Effector memory CD4-positive, alpha-beta T cell (primary cell): Measurements from ENCODE around the gene NEAT1.
"Not testable (repeated sequence)": the region's sequence is repeated elsewhere in the genome, so short reads cannot be mapped to it uniquely, and the experiment has no call there.

ENCODE experiments used
- DNase-seq, 3 donors: peaks; one replicate each; pipeline ENCODE4 v3.0.0-alpha.2; 2020
- H3K27ac ChIP-seq: 2 replicates; pipeline ENCODE4 v1.7.0; 2013; ENCODE audit warnings: mild to moderate bottlenecking, low read length, moderate library complexity; ENCODE audit not compliant: insufficient read depth, poor library complexity, severe bottlenecking
- H3K27me3 ChIP-seq: replicated peaks from 2 replicates; pipeline ENCODE4 v1.7.0; 2013; ENCODE audit warnings: mild to moderate bottlenecking, low read length; ENCODE audit not compliant: insufficient read depth, control insufficient read depth, poor library complexity, severe bottlenecking
- H3K36me3 ChIP-seq: 2 replicates; pipeline ENCODE4 v1.7.0; 2013; ENCODE audit warnings: mild to moderate bottlenecking, low read length, moderate library complexity; ENCODE audit not compliant: control insufficient read depth, insufficient read depth
- H3K4me1 ChIP-seq: 2 replicates; pipeline ENCODE4 v1.7.0; 2013; ENCODE audit warnings: low read length, mild to moderate bottlenecking; ENCODE audit not compliant: control insufficient read depth, insufficient read depth, poor library complexity, severe bottlenecking
- H3K4me3 ChIP-seq: 2 replicates; pipeline ENCODE4 v1.7.0; 2013; ENCODE audit warnings: low read length, low read depth, mild to moderate bottlenecking; ENCODE audit not compliant: insufficient read depth, poor library complexity, severe bottlenecking
- H3K9me3 ChIP-seq: 2 replicates; pipeline ENCODE4 v1.7.0; 2013; ENCODE audit warnings: mild to moderate bottlenecking, low read length, moderate library complexity; ENCODE audit not compliant: control insufficient read depth

NEAT1 gene

DNA sequence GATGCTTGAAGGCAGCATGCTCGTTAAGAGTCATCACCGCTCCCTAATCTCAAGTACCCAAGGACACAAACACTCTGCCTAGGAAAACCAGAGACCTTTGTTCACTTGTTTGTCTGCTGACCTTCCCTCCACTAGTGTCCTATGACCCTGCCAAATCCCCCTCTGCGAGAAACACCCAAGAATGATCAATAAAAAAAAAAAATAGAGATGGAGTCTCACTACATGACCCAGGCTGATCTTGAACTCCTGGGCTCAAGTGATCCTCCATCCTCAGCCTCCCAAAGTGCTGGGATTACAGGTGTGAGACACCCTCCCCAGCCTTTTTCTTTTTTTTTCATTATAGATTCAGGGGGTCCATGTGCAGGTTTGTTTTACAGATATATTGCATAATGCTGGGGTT is 29.7 kb downstream of the NEAT1 start:
- not testable (repeated sequence) for H3K4me3 ChIP-seq, H3K27me3 ChIP-seq, H3K9me3 ChIP-seq, H3K27ac ChIP-seq, H3K36me3 ChIP-seq, H3K4me1 ChIP-seq, DNase-seq

- no peak for DNase-seq
- Histone ChIP-seq H3K27me3 (no peaks in the 10 kb centered on the region), H3K4me3 (no peak overlapping the region), H3K9me3 (no peaks in the 10 kb centered on the region), H3K4me1 (peaks cover 4% of the 10 kb centered on the region), H3K27ac (no peak overlapping the region), H3K36me3 (no peaks in the 10 kb centered on the region)
Observed at GRCh38 chr11:65452806-65453490, 30.4 kb downstream of the NEAT1 start.

- Histone ChIP-seq H3K36me3 (no peaks in the 10 kb centered on the region), H3K4me1 (peaks cover 4% of the 10 kb centered on the region), H3K27ac (peak overlapping the region; percentile 54), H3K4me3 (peak overlapping the region; percentile 66), H3K9me3 (no peaks in the 10 kb centered on the region), H3K27me3 (no peaks in the 10 kb centered on the region)
- no peak for DNase-seq
Observed at GRCh38 chr11:65454311-65454695, 31.7 kb downstream of the NEAT1 start.

- peak overlapping the region; percentile 54 for H3K27ac ChIP-seq
- peak; percentile 70 to 78 (median 73) for DNase-seq
- H3K9me3 ChIP-seq = no peaks in the 10 kb centered on the region
- no peaks in the 10 kb centered on the region for H3K27me3 ChIP-seq
- H3K4me3 ChIP-seq = peak overlapping the region; percentile 66
- H3K36me3 ChIP-seq = no peaks in the 10 kb centered on the region
- H3K4me1 ChIP-seq = peaks cover 4% of the 10 kb centered on the region
Observed at GRCh38 chr11:65454696-65455456, 32.3 kb downstream of the NEAT1 start.

DNA sequence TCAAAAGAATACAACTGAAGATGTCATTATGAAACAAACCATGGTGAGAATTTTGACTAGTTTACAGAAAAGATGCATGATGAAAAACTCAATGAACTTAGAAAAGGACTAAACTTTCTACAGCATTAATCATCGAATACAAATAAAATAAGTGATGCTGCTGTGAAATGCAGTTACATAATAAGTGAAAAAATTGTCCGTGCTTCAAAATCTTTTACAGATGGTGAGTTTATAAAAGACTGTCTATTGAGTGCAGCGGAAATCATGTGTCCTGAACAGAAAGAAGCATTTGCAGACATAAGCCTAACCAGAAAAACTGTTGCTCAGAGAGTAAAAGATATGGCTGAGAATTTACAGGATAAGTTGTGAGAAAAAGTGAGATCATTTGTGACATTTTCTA is 33.8 kb downstream of the NEAT1 start:
- H3K4me3 ChIP-seq = no peak overlapping the region
- H3K36me3 ChIP-seq = no peaks in the 10 kb centered on the region
- H3K9me3 ChIP-seq = no peaks in the 10 kb centered on the region
- peaks cover 4% of the 10 kb centered on the region for H3K4me1 ChIP-seq
- no peaks in the 10 kb centered on the region for H3K27me3 ChIP-seq
- no peak overlapping the region for H3K27ac ChIP-seq
- no peak for DNase-seq

- H3K27ac ChIP-seq = no peak overlapping the region
- H3K4me1 ChIP-seq = peaks cover 4% of the 10 kb centered on the region
- H3K27me3 ChIP-seq = no peaks in the 10 kb centered on the region
- no peaks in the 10 kb centered on the region for H3K36me3 ChIP-seq
- H3K4me3 ChIP-seq = no peak overlapping the region
- H3K9me3 ChIP-seq = no peaks in the 10 kb centered on the region
- no peak for DNase-seq
Observed at GRCh38 chr11:65459552-65459951, 37.0 kb downstream of the NEAT1 start.

DNA sequence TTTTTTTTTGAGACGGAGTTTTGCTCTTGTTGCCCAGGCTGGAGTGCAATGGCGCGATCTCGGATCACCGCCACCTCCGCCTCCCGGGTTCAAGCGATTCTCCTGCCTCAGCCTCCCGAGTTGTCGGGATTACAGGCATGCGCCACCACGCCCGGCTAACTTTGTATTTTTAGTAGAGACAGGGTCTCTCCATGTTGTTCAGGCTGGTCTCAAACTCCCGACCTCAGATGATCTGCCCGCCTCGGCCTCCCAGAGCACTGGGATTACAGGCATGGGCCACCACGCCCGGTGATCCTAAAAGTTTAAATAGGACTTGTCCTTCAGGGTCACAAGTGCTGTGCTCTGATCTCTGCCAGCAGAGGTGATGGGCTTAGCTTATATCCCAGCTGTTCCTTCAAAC is 42.9 kb downstream of the NEAT1 start:
- not testable (repeated sequence) for H3K27me3 ChIP-seq, H3K36me3 ChIP-seq, H3K4me1 ChIP-seq, H3K9me3 ChIP-seq, DNase-seq, H3K27ac ChIP-seq, H3K4me3 ChIP-seq

GRCh38 chr11:65467306-65467705 is 44.7 kb downstream of the NEAT1 start:
- not testable (repeated sequence) for H3K27me3 ChIP-seq, H3K27ac ChIP-seq, H3K4me3 ChIP-seq, H3K36me3 ChIP-seq, H3K9me3 ChIP-seq, DNase-seq
- peaks cover 14% of the 10 kb centered on the region for H3K4me1 ChIP-seq

- no peak overlapping the region for H3K4me3 ChIP-seq
- no peak overlapping the region for H3K27ac ChIP-seq
- H3K4me1 ChIP-seq = peaks cover 15% of the 10 kb centered on the region
- H3K27me3 ChIP-seq = no peaks in the 10 kb centered on the region
- H3K9me3 ChIP-seq = no peaks in the 10 kb centered on the region
- peak; percentile 32 to 40 (median 37) for DNase-seq
- no peaks in the 10 kb centered on the region for H3K36me3 ChIP-seq
Observed at GRCh38 chr11:65468874-65469333, 46.3 kb downstream of the NEAT1 start.

GRCh38 chr11:65470433-65471049 is 47.9 kb downstream of the NEAT1 start:
- peak overlapping the region; percentile 13 for H3K27ac ChIP-seq
- H3K4me1 ChIP-seq = peaks cover 15% of the 10 kb centered on the region
- no peaks in the 10 kb centered on the region for H3K9me3 ChIP-seq
- no peak overlapping the region for H3K4me3 ChIP-seq
- no peak for DNase-seq
- no peaks in the 10 kb centered on the region for H3K27me3 ChIP-seq
- H3K36me3 ChIP-seq = no peaks in the 10 kb centered on the region
